Mesenchymal stem cell (in vitro differentiated cells and primary cell): Measurements from ENCODE around the gene GAA.

Experiments
- DNase-seq: peaks from one replicate; pipeline ENCODE4 v3.0.0-alpha.2; 2013
- H2AFZ ChIP-seq: one replicate; pipeline ENCODE4 v1.6.1; 2013; ENCODE audit warnings: low read depth, mild to moderate bottlenecking, control low read depth, inconsistent platforms, low read length, moderate library complexity
- H2AK5ac ChIP-seq: 2 replicates; pipeline ENCODE4 v1.6.1; 2013; ENCODE audit warnings: low read length, moderate library complexity, mild to moderate bottlenecking, inconsistent platforms; ENCODE audit not compliant: severe bottlenecking
- H2BK120ac ChIP-seq: one replicate; pipeline ENCODE4 v1.6.1; 2013; ENCODE audit warnings: low read depth, mild to moderate bottlenecking, inconsistent platforms, low read length, moderate library complexity
- H2BK12ac ChIP-seq, 2 experiments: one replicate each; pipeline ENCODE4 v1.6.1; 2013; ENCODE audit warnings: inconsistent platforms in 2 of 2, low read length in 2 of 2, mild to moderate bottlenecking in 2 of 2, moderate library complexity in 2 of 2, control low read depth in 1 of 2
- H2BK15ac ChIP-seq: one replicate; pipeline ENCODE4 v1.6.1; 2013; ENCODE audit warnings: mild to moderate bottlenecking, low read depth, inconsistent platforms; ENCODE audit not compliant: poor library complexity, severe bottlenecking
- H2BK5ac ChIP-seq: 2 replicates; pipeline ENCODE4 v1.6.1; 2013; ENCODE audit warnings: low read depth, mild to moderate bottlenecking, low read length, control low read depth, inconsistent platforms; ENCODE audit not compliant: poor library complexity, severe bottlenecking
- H3K14ac ChIP-seq, 2 experiments: one replicate each; pipeline ENCODE4 v1.6.1; 2013; ENCODE audit warnings: inconsistent platforms in 2 of 2, low read length in 2 of 2, control low read depth in 1 of 2, mild to moderate bottlenecking in 1 of 2, moderate library complexity in 1 of 2
- H3K18ac ChIP-seq, 2 experiments: one replicate each; pipeline ENCODE4 v1.6.1; 2013; ENCODE audit warnings: inconsistent platforms in 2 of 2, low read length in 2 of 2, control low read depth in 1 of 2, low read depth in 1 of 2, mild to moderate bottlenecking in 1 of 2
- H3K23ac ChIP-seq, 2 experiments: one replicate each; pipeline ENCODE4 v1.6.1; 2013; ENCODE audit warnings: inconsistent platforms in 2 of 2, low read length in 2 of 2, mild to moderate bottlenecking in 2 of 2, moderate library complexity in 2 of 2, control low read depth in 1 of 2
- H3K27ac ChIP-seq: 2 replicates; pipeline ENCODE4 v1.5.1; 2013; ENCODE audit warnings: mild to moderate bottlenecking, moderate library complexity, low read length, control low read depth, inconsistent platforms; ENCODE audit not compliant: poor library complexity, severe bottlenecking
- H3K27me3 ChIP-seq, 2 experiments: 2 replicates each; pipeline versions ENCODE4 v1.6.1 to v1.7.0; 2013; ENCODE audit warnings: low read length in 2 of 2, mild to moderate bottlenecking in 2 of 2, moderate library complexity in 2 of 2, control low read depth in 1 of 2, inconsistent platforms in 1 of 2; ENCODE audit not compliant: control insufficient read depth in 1 of 2, insufficient read depth in 1 of 2
- H3K36me3 ChIP-seq, 2 experiments: 2 replicates each; pipeline versions ENCODE4 v1.6.1 to v1.7.0; 2013; ENCODE audit warnings: low read length in 2 of 2, control low read depth in 1 of 2, inconsistent platforms in 1 of 2, low read depth in 1 of 2, mild to moderate bottlenecking in 1 of 2; ENCODE audit not compliant: insufficient read depth in 2 of 2, control insufficient read depth in 1 of 2
- H3K4ac ChIP-seq, 2 experiments: one replicate each; pipeline ENCODE4 v1.6.1; 2013; ENCODE audit warnings: inconsistent platforms in 2 of 2, low read length in 2 of 2, mild to moderate bottlenecking in 2 of 2, moderate library complexity in 2 of 2, control low read depth in 1 of 2, low read depth in 1 of 2
- H3K4me1 ChIP-seq: 2 replicates; pipeline ENCODE4 v1.6.1; 2013; ENCODE audit warnings: low read depth, low read length, control low read depth; ENCODE audit not compliant: control insufficient read depth, insufficient read depth
- H3K4me2 ChIP-seq: 2 replicates; pipeline ENCODE4 v1.6.1; 2013; ENCODE audit warnings: low read length, mild to moderate bottlenecking, inconsistent platforms; ENCODE audit not compliant: poor library complexity, severe bottlenecking
- H3K4me3 ChIP-seq, 2 experiments: 2 replicates each; pipeline versions ENCODE4 v1.5.1 to v1.7.0; 2013; ENCODE audit warnings: low read length in 2 of 2, mild to moderate bottlenecking in 2 of 2, control low read depth in 1 of 2, low read depth in 1 of 2; ENCODE audit not compliant: insufficient read depth in 1 of 2
- H3K79me1 ChIP-seq: replicated peaks from 2 replicates; pipeline ENCODE4 v1.6.1; 2013; ENCODE audit warnings: mild to moderate bottlenecking, control low read depth, low read length, inconsistent platforms; ENCODE audit not compliant: poor library complexity, severe bottlenecking
- H3K9ac ChIP-seq: 2 replicates; pipeline ENCODE4 v1.7.0; 2013; ENCODE audit warnings: mild to moderate bottlenecking, low read length, moderate library complexity
- H3K9me3 ChIP-seq: 2 replicates; pipeline ENCODE4 v1.7.0; 2013; ENCODE audit warnings: mild to moderate bottlenecking, low read length; ENCODE audit not compliant: control insufficient read depth
- H4K8ac ChIP-seq: one replicate; pipeline ENCODE4 v1.6.1; 2013; ENCODE audit warnings: inconsistent platforms, mild to moderate bottlenecking, low read length, moderate library complexity
- H4K91ac ChIP-seq: one replicate; pipeline ENCODE4 v1.6.1; 2013; ENCODE audit warnings: mild to moderate bottlenecking, low read length, inconsistent platforms
- WGBS: methylation state at CpG from one replicate; pipeline ENCODE4 v1.1.7; 2013; ENCODE audit warnings: mixed read lengths; 5-methylcytosine and 5-hydroxymethylcytosine counted together

GAA gene

GRCh38 chr17:80147035-80147822 lies 45.8 kb downstream of the GAA start, which contains the start of gene EIF4A3:
Gene EIF4A3 (minus strand): TSS chr17:80147128. CDS start chr17:80146961, 167 bp downstream.
- H2BK120ac ChIP-seq: peak within 1 kb of the TSS; percentile 64
- H2BK5ac ChIP-seq: peak within 1 kb of the TSS; percentile 78
- H3K27me3 ChIP-seq: no peaks in the 10 kb centered on the region
- peak within 1 kb of the TSS; percentile 92 for H3K4me2 ChIP-seq
- under 1% methylated on average over 90 of the region's 90 CpGs for WGBS
- peak within 1 kb of the TSS; percentile 96 to 97 for H3K23ac ChIP-seq
- DNase-seq: peak; percentile 99
- no peak within 1 kb of the TSS for H2AK5ac ChIP-seq
- H3K4me1 ChIP-seq: peaks cover 24% of the 10 kb centered on the region
- peak within 1 kb of the TSS in 1 of 2 experiments; percentile 57 for H2BK12ac ChIP-seq
- H3K36me3 ChIP-seq: peaks cover 20 to 22% of the 10 kb centered on the region in 2 experiments
- no peaks in the 10 kb centered on the region for H3K9me3 ChIP-seq
- peak within 1 kb of the TSS; percentile 83 for H4K91ac ChIP-seq
- peak within 1 kb of the TSS; percentile 81 to 93 for H3K4ac ChIP-seq
- H3K4me3 ChIP-seq: peak within 1 kb of the TSS; percentile 93 to 98
- peak within 1 kb of the TSS; percentile 74 for H4K8ac ChIP-seq
- peak within 1 kb of the TSS; percentile 98 for H2BK15ac ChIP-seq
- H2AFZ ChIP-seq: peak within 1 kb of the TSS; percentile 67
- peaks cover 23% of the 10 kb centered on the region for H3K79me1 ChIP-seq
- peak within 1 kb of the TSS; percentile 92 to 96 for H3K18ac ChIP-seq
- H3K27ac ChIP-seq: peak within 1 kb of the TSS; percentile 95
- H3K14ac ChIP-seq: peak within 1 kb of the TSS; percentile 74 to 99
- peak within 1 kb of the TSS; percentile 96 for H3K9ac ChIP-seq

DNA sequence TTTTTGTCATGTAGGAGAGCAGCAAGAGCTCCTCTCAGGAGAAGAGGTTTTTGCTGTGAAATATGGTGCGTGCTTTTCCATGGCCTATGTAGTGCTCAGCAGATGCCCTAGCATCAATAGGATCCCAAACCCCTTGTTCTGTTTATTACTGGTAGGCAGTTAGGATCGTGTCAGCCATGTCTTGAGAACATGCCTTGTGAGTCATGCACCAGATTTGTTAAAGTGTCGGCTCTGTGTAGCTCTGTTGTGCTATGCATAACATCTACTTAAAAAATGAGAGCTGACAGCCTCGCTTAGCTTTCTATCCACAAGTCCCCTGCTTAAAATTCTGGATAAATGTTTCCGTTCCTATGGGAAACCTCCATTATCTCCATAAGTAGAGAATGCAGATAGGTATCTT lies 50.0 kb downstream of the GAA start:
- H2AFZ ChIP-seq: no peak overlapping the region
- DNase-seq: peak; percentile 87
- no peak overlapping the region for H2AK5ac ChIP-seq
- no peak overlapping the region for H3K23ac ChIP-seq
- no peak overlapping the region for H2BK120ac ChIP-seq
- H2BK5ac ChIP-seq: no peak overlapping the region
- peaks cover 9% of the 10 kb centered on the region for H3K79me1 ChIP-seq
- H3K36me3 ChIP-seq: peaks cover 0 to 3% of the 10 kb centered on the region in 2 experiments
- H3K9me3 ChIP-seq: peaks cover 7% of the 10 kb centered on the region
- no peak overlapping the region for H2BK12ac ChIP-seq
- peak overlapping the region; percentile 41 for H3K9ac ChIP-seq
- H3K4me3 ChIP-seq: no peak overlapping the region
- peaks cover 12% of the 10 kb centered on the region for H3K4me1 ChIP-seq
- H3K14ac ChIP-seq: no peak overlapping the region
- peak overlapping the region in 1 of 2 experiments; percentile 6 for H3K18ac ChIP-seq
- H3K27me3 ChIP-seq: no peaks in the 10 kb centered on the region
- H3K27ac ChIP-seq: no peak overlapping the region
- 31% methylated on average over 3 of the region's 5 CpGs for WGBS
- no peak overlapping the region for H3K4me2 ChIP-seq
- no peak overlapping the region for H4K8ac ChIP-seq
- H2BK15ac ChIP-seq: no peak overlapping the region
- no peak overlapping the region for H3K4ac ChIP-seq
- H4K91ac ChIP-seq: no peak overlapping the region

DNA sequence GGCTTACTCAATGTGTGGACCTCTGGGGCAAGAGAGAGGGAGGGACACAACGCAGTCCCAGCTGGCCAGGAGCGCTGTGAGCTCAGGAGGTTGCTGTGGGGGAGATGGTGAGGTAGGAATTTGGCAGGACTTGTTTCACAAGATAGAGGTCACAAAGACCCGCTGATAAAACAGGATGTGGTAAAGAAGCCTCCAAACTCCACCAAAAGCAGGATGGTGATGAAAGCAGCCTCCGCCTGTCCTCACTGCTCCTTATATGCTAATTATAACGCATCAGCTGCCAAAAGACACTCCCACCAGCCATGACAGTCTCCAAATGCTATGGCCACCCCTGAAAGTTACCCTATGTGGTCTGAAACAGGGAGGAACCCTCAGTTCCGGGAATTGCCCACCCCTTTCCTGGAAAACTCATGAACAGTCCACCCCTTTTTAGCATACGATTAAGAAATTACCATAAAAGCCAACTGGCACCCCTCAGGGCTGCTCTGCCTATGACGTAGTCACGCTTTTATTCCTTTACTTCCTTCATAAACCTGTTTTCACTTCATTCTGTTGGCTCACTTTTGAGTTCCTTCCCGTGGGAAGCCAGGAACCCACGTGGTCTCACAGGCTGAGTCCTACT lies 50.8 kb downstream of the GAA start:
- no peak overlapping the region for H2AFZ ChIP-seq
- no peak overlapping the region for H2BK120ac ChIP-seq
- H2AK5ac ChIP-seq: no peak overlapping the region
- WGBS: 85% methylated on average over 11 of the region's 11 CpGs
- H4K8ac ChIP-seq: no peak overlapping the region
- peak overlapping the region in 1 of 2 experiments; percentile 67 for H3K4ac ChIP-seq
- H3K9me3 ChIP-seq: peaks cover 7% of the 10 kb centered on the region
- H2BK12ac ChIP-seq: peak overlapping the region in 1 of 2 experiments; percentile 66
- H3K18ac ChIP-seq: peak overlapping the region; percentile 6 to 82
- no peak overlapping the region for H3K14ac ChIP-seq
- H3K27me3 ChIP-seq: no peaks in the 10 kb centered on the region
- no peak overlapping the region for H3K4me2 ChIP-seq
- H3K36me3 ChIP-seq: peaks cover 0 to 3% of the 10 kb centered on the region in 2 experiments
- peaks cover 9% of the 10 kb centered on the region for H3K79me1 ChIP-seq
- no peak overlapping the region for H4K91ac ChIP-seq
- peak; percentile 30 for DNase-seq
- H3K23ac ChIP-seq: peak overlapping the region in 1 of 2 experiments; percentile 59
- no peak overlapping the region for H2BK5ac ChIP-seq
- peaks cover 12% of the 10 kb centered on the region for H3K4me1 ChIP-seq
- H3K4me3 ChIP-seq: no peak overlapping the region
- H2BK15ac ChIP-seq: peak overlapping the region; percentile 29
- no peak overlapping the region for H3K9ac ChIP-seq
- H3K27ac ChIP-seq: no peak overlapping the region

DNA sequence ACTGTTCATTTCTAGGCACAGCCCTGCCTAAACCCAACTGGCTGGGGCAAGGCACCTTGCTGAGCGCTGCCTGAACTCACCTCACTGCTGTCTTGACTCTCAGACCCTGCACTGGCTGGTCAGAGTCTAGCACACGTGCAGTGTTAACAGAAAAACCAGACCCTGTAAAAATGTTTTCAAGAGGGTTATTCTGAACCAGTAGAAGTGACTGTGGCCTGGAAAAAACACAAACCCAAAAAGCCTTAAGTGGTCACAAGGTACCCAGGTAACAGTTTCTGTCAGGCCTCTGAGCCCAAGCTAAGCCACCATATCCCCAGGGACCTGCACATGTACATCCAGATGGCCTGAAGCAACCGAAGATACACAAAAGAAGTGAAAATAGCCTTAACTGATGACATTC lies 51.6 kb downstream of the GAA start:
- peak overlapping the region; percentile 57 for H4K91ac ChIP-seq
- no peak overlapping the region for H3K23ac ChIP-seq
- H2BK12ac ChIP-seq: no peak overlapping the region
- no peak overlapping the region for H3K4ac ChIP-seq
- H3K9ac ChIP-seq: no peak overlapping the region
- no peak overlapping the region for H3K4me3 ChIP-seq
- H3K9me3 ChIP-seq: peaks cover 7% of the 10 kb centered on the region
- no peak overlapping the region for H2BK15ac ChIP-seq
- H2AK5ac ChIP-seq: no peak overlapping the region
- H2BK120ac ChIP-seq: no peak overlapping the region
- H4K8ac ChIP-seq: no peak overlapping the region
- DNase-seq: no peak
- H3K4me2 ChIP-seq: no peak overlapping the region
- H3K18ac ChIP-seq: no peak overlapping the region
- peaks cover 9% of the 10 kb centered on the region for H3K79me1 ChIP-seq
- H2AFZ ChIP-seq: no peak overlapping the region
- H2BK5ac ChIP-seq: no peak overlapping the region
- no peaks in the 10 kb centered on the region for H3K27me3 ChIP-seq
- WGBS: 96% methylated on average over 3 of the region's 3 CpGs
- H3K14ac ChIP-seq: no peak overlapping the region
- peaks cover 0 to 3% of the 10 kb centered on the region in 2 experiments for H3K36me3 ChIP-seq
- H3K27ac ChIP-seq: no peak overlapping the region
- H3K4me1 ChIP-seq: peaks cover 12% of the 10 kb centered on the region
